K562 (cell line): ENCODE results near the gene ATL3. TPM values are rescaled to one million over a fixed set of nuclear protein-coding genes. Genes with fewer than 3 reads are reported as not detected.

Experiments used
- CREM ChIP-seq: IDR thresholded peaks from 2 replicates; pipeline ENCODE4 v1.6.1; 2014; ENCODE audit warnings: antibody characterized with exemption, low read depth
- ELF1 ChIP-seq: fragments of 200-800 bp; sonication (Bioruptor generic); IDR thresholded peaks from 2 replicates; pipeline ENCODE4 v1.6.1; 2016; ENCODE audit warnings: missing genetic modification characterization, missing compliant biosample characterization
- JUN ChIP-seq, 2 experiments: sonication (generic) in 1 of 2; formaldehyde crosslinking in 1 of 2; IDR thresholded peaks; 2 replicates each; pipeline versions ENCODE4 v1.6.1 to v1.8.0; 2012 to 2022; ENCODE audit warnings: borderline replicate concordance in 2 of 2, mild to moderate bottlenecking in 2 of 2, improper control_type of control experiment in 1 of 2, low read depth in 1 of 2, low read length in 1 of 2, missing genetic modification reagents in 1 of 2
- JUND ChIP-seq, 2 experiments: IDR thresholded peaks; 2 replicates in 1 of 2; 3 replicates in 1 of 2; pipeline ENCODE4 v1.6.1; 2011; ENCODE audit warnings: borderline replicate concordance in 2 of 2, low read depth in 2 of 2, low read length in 2 of 2, improper control_type of control experiment in 1 of 2, missing biosample characterization in 1 of 2, missing genetic modification characterization in 1 of 2, missing genetic modification reagents in 1 of 2
- LCOR ChIP-seq: sonication (generic); formaldehyde crosslinking; IDR thresholded peaks from 2 replicates; pipeline ENCODE4 v1.8.0; 2022; ENCODE audit warnings: mild to moderate bottlenecking, missing genetic modification reagents
- NR1H2 ChIP-seq: sonication (generic); formaldehyde crosslinking; IDR thresholded peaks from 2 replicates; pipeline ENCODE4 v1.4.0; 2020; ENCODE audit warnings: mild to moderate bottlenecking, missing genetic modification reagents
- SP1 ChIP-seq: sonication (generic); formaldehyde crosslinking; IDR thresholded peaks from 2 replicates; pipeline ENCODE4 v1.8.1; 2022; ENCODE audit warnings: mild to moderate bottlenecking, missing genetic modification reagents
- TCF3 ChIP-seq: sonication (generic); formaldehyde crosslinking; IDR thresholded peaks from 2 replicates; pipeline ENCODE4 v1.4.0; 2020; ENCODE audit warnings: mild to moderate bottlenecking, missing genetic modification reagents
- UBTF ChIP-seq, 2 experiments: IDR thresholded peaks; 2 replicates each; pipeline ENCODE4 v1.6.1; 2012; ENCODE audit warnings: improper control_type of control experiment in 2 of 2, low read depth in 2 of 2, low read length in 2 of 2, borderline replicate concordance in 1 of 2
- polyA plus RNA-seq, 8 experiments: library from polyadenylated mRNA; depleted of rRNA in 4 of 8; stranded (reverse) in 5 of 8; unstranded in 3 of 8; fragments of >200 nt; fragmentation: Nextera tagmentation in 2 of 8; fragmentation: Illumina TruSeq in 1 of 8; extraction: Ambion mirVana in 2 of 8; extraction: Trizol in 1 of 8; gene quantifications; 2 replicates each; pipeline versions ENCODE4 v1.2.1 to v1.2.3, GENCODE V29; 2011 to 2014; ENCODE audit warnings: inconsistent platforms in 1 of 8, missing spikeins in 1 of 8
- total RNA-seq, 7 experiments: library from RNA; depleted of rRNA in 6 of 7; stranded (reverse); fragments of >200 nt in 6 of 7; fragmentation: Illumina TruSeq in 2 of 7; extraction: Trizol in 2 of 7; gene quantifications; 2 replicates each; pipeline versions ENCODE4 v1.2.1 to v1.2.3, GENCODE V29; 2011 to 2021; ENCODE audit warnings: low replicate concordance in 1 of 7
- TF ChIP-seq, protein P1 (sequence below): fragments of 450-650 bp; IDR thresholded peaks from 2 replicates; pipeline ENCODE4 v1.6.1; 2016; ENCODE audit warnings: low read depth
- TF ChIP-seq, protein P2 (sequence below), 3 experiments: fragments of 200-800 bp in 1 of 3; fragments of 250-450 bp in 1 of 3; fragments of 450-650 bp in 1 of 3; sonication (Bioruptor Pico) in 1 of 3; sonication (Bioruptor generic) in 1 of 3; formaldehyde crosslinking in 1 of 3; IDR thresholded peaks; 2 replicates each; pipeline versions ENCODE4 v1.6.1 to v1.8.0; 2016 to 2022; ENCODE audit warnings: mild to moderate bottlenecking in 2 of 3, missing genetic modification characterization in 2 of 3, missing compliant biosample characterization in 1 of 3, moderate library complexity in 1 of 3

The ATL3 gene
- total and polyA plus RNA-seq, 9 of the 15 experiments (the other 6 are each of a cell fraction or from before 2014, with no cell fraction given), result 18.2 to 39.8 (median 23.9) TPM

GRCh38 chr11:63614136-63614671, 57.0 kb downstream of the ATL3 start, which contains the start of gene PLAAT3 (continued):
- TF ChIP-seq, protein P1, sequence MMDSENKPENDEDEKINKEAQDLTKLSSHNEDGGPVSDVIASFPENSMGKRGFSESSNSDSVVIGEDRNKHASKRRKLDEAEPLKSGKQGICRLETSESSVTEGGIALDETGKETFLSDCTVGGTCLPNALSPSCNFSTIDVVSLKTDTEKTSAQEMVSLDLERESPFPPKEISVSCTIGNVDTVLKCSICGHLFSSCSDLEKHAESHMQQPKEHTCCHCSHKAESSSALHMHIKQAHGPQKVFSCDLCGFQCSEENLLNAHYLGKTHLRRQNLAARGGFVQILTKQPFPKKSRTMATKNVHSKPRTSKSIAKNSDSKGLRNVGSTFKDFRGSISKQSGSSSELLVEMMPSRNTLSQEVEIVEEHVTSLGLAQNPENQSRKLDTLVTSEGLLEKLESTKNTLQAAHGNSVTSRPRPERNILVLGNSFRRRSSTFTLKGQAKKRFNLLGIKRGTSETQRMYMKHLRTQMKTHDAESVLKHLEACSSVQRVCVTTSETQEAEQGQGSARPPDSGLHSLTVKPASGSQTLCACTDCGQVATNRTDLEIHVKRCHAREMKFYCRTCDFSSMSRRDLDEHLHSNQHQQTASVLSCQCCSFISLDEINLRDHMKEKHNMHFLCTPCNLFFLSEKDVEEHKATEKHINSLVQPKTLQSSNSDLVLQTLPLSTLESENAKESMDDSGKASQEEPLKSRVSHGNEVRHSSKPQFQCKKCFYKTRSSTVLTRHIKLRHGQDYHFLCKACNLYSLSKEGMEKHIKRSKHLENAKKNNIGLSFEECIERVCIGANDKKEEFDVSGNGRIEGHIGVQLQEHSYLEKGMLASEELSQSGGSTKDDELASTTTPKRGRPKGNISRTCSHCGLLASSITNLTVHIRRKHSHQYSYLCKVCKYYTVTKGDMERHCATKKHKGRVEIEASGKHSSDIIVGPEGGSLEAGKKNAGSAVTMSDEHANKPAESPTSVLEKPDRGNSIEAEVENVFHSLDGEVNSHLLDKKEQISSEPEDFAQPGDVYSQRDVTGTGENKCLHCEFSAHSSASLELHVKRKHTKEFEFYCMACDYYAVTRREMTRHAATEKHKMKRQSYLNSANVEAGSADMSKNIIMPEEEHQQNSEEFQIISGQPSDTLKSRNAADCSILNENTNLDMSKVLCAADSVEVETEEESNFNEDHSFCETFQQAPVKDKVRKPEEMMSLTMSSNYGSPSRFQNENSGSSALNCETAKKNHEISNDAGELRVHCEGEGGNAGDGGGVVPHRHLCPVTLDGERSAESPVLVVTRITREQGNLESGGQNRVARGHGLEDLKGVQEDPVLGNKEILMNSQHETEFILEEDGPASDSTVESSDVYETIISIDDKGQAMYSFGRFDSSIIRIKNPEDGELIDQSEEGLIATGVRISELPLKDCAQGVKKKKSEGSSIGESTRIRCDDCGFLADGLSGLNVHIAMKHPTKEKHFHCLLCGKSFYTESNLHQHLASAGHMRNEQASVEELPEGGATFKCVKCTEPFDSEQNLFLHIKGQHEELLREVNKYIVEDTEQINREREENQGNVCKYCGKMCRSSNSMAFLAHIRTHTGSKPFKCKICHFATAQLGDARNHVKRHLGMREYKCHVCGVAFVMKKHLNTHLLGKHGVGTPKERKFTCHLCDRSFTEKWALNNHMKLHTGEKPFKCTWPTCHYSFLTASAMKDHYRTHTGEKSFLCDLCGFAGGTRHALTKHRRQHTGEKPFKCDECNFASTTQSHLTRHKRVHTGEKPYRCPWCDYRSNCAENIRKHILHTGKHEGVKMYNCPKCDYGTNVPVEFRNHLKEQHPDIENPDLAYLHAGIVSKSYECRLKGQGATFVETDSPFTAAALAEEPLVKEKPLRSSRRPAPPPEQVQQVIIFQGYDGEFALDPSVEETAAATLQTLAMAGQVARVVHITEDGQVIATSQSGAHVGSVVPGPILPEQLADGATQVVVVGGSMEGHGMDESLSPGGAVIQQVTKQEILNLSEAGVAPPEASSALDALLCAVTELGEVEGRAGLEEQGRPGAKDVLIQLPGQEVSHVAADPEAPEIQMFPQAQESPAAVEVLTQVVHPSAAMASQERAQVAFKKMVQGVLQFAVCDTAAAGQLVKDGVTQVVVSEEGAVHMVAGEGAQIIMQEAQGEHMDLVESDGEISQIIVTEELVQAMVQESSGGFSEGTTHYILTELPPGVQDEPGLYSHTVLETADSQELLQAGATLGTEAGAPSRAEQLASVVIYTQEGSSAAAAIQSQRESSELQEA, result no peak
- peak; percentile 30; the same call in 1 of the 2 replicates for TF ChIP-seq LCOR (CRISPR knock-in tag)
- TF ChIP-seq, protein P2, sequence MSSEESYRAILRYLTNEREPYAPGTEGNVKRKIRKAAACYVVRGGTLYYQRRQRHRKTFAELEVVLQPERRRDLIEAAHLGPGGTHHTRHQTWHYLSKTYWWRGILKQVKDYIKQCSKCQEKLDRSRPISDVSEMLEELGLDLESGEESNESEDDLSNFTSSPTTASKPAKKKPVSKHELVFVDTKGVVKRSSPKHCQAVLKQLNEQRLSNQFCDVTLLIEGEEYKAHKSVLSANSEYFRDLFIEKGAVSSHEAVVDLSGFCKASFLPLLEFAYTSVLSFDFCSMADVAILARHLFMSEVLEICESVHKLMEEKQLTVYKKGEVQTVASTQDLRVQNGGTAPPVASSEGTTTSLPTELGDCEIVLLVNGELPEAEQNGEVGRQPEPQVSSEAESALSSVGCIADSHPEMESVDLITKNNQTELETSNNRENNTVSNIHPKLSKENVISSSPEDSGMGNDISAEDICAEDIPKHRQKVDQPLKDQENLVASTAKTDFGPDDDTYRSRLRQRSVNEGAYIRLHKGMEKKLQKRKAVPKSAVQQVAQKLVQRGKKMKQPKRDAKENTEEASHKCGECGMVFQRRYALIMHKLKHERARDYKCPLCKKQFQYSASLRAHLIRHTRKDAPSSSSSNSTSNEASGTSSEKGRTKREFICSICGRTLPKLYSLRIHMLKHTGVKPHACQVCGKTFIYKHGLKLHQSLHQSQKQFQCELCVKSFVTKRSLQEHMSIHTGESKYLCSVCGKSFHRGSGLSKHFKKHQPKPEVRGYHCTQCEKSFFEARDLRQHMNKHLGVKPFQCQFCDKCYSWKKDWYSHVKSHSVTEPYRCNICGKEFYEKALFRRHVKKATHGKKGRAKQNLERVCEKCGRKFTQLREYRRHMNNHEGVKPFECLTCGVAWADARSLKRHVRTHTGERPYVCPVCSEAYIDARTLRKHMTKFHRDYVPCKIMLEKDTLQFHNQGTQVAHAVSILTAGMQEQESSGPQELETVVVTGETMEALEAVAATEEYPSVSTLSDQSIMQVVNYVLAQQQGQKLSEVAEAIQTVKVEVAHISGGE (CRISPR knock-in tag; IDR thresholded peaks at IDR 0.05), result no peak
- TF ChIP-seq SP1 (CRISPR knock-in tag), result peak; percentile 55; the same call in 1 of the 2 replicates
- TF ChIP-seq UBTF (IDR thresholded peaks at IDR 0.05; ENCODE audit: borderline replicate concordance in 1 of 2, low read depth in 2 of 2, low read length in 2 of 2), result peak; percentile 21 to 70; a peak in 2 of 4 replicates
- peak; percentile 62 for TF ChIP-seq JUND (IDR thresholded peaks at IDR 0.05; ENCODE audit: borderline replicate concordance, low read depth, low read length)
- TF ChIP-seq JUND (tag; IDR thresholded peaks at IDR 0.05; ENCODE audit: borderline replicate concordance, low read depth, low read length), result peak; percentile 20; the same call in 1 of the 3 replicates
- TF ChIP-seq NR1H2 (CRISPR knock-in tag), result peak; percentile 64; the same call in 1 of the 2 replicates
- no peak for TF ChIP-seq JUN (IDR thresholded peaks at IDR 0.05; ENCODE audit: borderline replicate concordance, low read depth, low read length)
- TF ChIP-seq JUN (CRISPR knock-in tag; IDR thresholded peaks at IDR 0.05; ENCODE audit: borderline replicate concordance), result no peak
- peak; percentile 9; the same call in 1 of the 2 replicates for TF ChIP-seq CREM
- TF ChIP-seq TCF3 (CRISPR knock-in tag), result peak; percentile 81
- peak; percentile 59 for TF ChIP-seq ELF1
